B cell (primary cell): ENCODE measurements around the gene SLC35A2. TPM values are rescaled to one million over a fixed set of nuclear protein-coding genes. Genes with fewer than 3 reads are reported as not detected.
A peak's percentile ranks its signal among the peaks of the same experiment; 100 is the strongest.

ENCODE experiments used
- ATAC-seq: fragments of 200-7000 bp; cut with Tn5 transposase; one replicate; pipeline ENCODE4 v1.10.0; 2021; ENCODE audit warnings: low read depth, mild to moderate bottlenecking, moderate number of reproducible peaks, moderate library complexity
- CTCF ChIA-PET: fragments of 350-600 bp; sonication (Branson Sonifier 250); formaldehyde crosslinking; loops from one replicate; lab custom pipeline; 2021; ENCODE audit warnings: antibody characterized with exemption, inconsistent platforms; lab: Charles Lee
- POLR2A ChIA-PET: fragments of 350-600 bp; sonication (Branson Sonifier 250); formaldehyde crosslinking; loops from one replicate; lab custom pipeline; 2021; ENCODE audit warnings: antibody characterized with exemption; lab: Charles Lee
- DNase-seq: peaks from one replicate; pipeline ENCODE4 v3.0.0; 2013
- H2AFZ ChIP-seq: 2 replicates; pipeline ENCODE4 v1.6.1; 2012; ENCODE audit warnings: mild to moderate bottlenecking, low read depth, low read length; ENCODE audit not compliant: insufficient read depth, poor library complexity, severe bottlenecking
- H3K27ac ChIP-seq, 2 donors: 1 replicate in 1 of 2; 2 replicates in 1 of 2; pipeline ENCODE4 v1.5.1; 2012 to 2013; ENCODE audit warnings: low read length in 2 of 2, mild to moderate bottlenecking in 2 of 2, moderate library complexity in 1 of 2
- H3K27me3 ChIP-seq, 4 experiments: fragments of 200-600 bp in 1 of 4; sonication (generic) in 1 of 4; replicated peaks in 1 of 4; 1 replicate in 2 of 4; 2 replicates in 2 of 4; pipeline versions ENCODE4 v1.6.1 to v1.7.0; 2013 to 2016; ENCODE audit warnings: low read length in 3 of 4, mild to moderate bottlenecking in 2 of 4, mixed read lengths in 1 of 4, moderate library complexity in 1 of 4; ENCODE audit not compliant: insufficient read depth in 4 of 4, control insufficient read depth in 3 of 4; ENCODE audit errors: control extremely low read depth in 1 of 4
- H3K36me3 ChIP-seq, 2 experiments: replicated peaks in 1 of 2; 1 replicate in 1 of 2; 2 replicates in 1 of 2; pipeline versions ENCODE4 v1.6.1 to v1.7.1; 2013; ENCODE audit warnings: low read length in 1 of 2; ENCODE audit not compliant: insufficient read depth in 2 of 2, control insufficient read depth in 1 of 2; ENCODE audit errors: control extremely low read depth in 1 of 2, extremely low read depth in 1 of 2
- H3K4me1 ChIP-seq, 2 donors: fragments of 200-600 bp in 1 of 2; sonication (generic) in 1 of 2; 1 replicate in 1 of 2; 2 replicates in 1 of 2; pipeline versions ENCODE4 v1.5.1 to v1.6.1; 2013 to 2017; ENCODE audit warnings: low read length in 2 of 2; ENCODE audit not compliant: control insufficient read depth in 2 of 2, insufficient read depth in 2 of 2
- H3K4me2 ChIP-seq: replicated peaks from 2 replicates; pipeline ENCODE3; 2012; ENCODE audit warnings: mild to moderate bottlenecking, low read depth, low read length; ENCODE audit not compliant: poor library complexity, severe bottlenecking
- H3K4me3 ChIP-seq, 5 experiments: fragments of 200-600 bp in 1 of 5; sonication (generic) in 1 of 5; 1 replicate in 3 of 5; 2 replicates in 2 of 5; pipeline versions ENCODE4 v1.5.1 to v1.7.0; 2011 to 2016; ENCODE audit warnings: low read length in 4 of 5, mild to moderate bottlenecking in 4 of 5, low read depth in 2 of 5, control low read depth in 1 of 5, moderate library complexity in 1 of 5; ENCODE audit not compliant: insufficient read depth in 1 of 5; ENCODE audit errors: control extremely low read depth in 1 of 5, extremely low read depth in 1 of 5
- H3K79me2 ChIP-seq: fragments of 200-600 bp; sonication (generic); one replicate; pipeline ENCODE4 v1.6.0; 2016; ENCODE audit warnings: low read length; ENCODE audit not compliant: control insufficient read depth, insufficient read depth
- H3K9ac ChIP-seq: fragments of 200-600 bp; sonication (generic); 2 replicates; pipeline ENCODE4 v1.6.1; 2017; ENCODE audit warnings: mild to moderate bottlenecking, low read length, moderate library complexity
- H3K9me3 ChIP-seq, 3 donors: one replicate each; pipeline versions ENCODE4 v1.6.1 to v1.7.1; 2013; ENCODE audit warnings: low read length in 2 of 3; ENCODE audit not compliant: control insufficient read depth in 2 of 3, insufficient read depth in 1 of 3; ENCODE audit errors: control extremely low read depth in 1 of 3
- H4K20me1 ChIP-seq: 2 replicates; pipeline ENCODE4 v1.6.0; 2012; ENCODE audit warnings: mild to moderate bottlenecking, low read length; ENCODE audit not compliant: insufficient read depth, control insufficient read depth, poor library complexity, severe bottlenecking
- H3K27ac Mint-ChIP-seq: one replicate; pipeline ENCODE4 v1.8.0; 2021; ENCODE audit warnings: mixed read lengths
- H3K27me3 Mint-ChIP-seq: one replicate; pipeline ENCODE4 v1.8.0; 2021; ENCODE audit warnings: mixed read lengths
- H3K4me1 Mint-ChIP-seq: one replicate; pipeline ENCODE4 v1.8.0; 2021; ENCODE audit warnings: mixed read lengths
- H3K4me3 Mint-ChIP-seq: one replicate; pipeline ENCODE4 v1.8.0; 2021; ENCODE audit warnings: mixed read lengths
- H3K9me3 Mint-ChIP-seq: one replicate; pipeline ENCODE4 v1.8.0; 2022; ENCODE audit warnings: mixed read lengths; ENCODE audit not compliant: insufficient read depth
- CTCF ChIP-seq: fragments of 200-600 bp; IDR thresholded peaks from one replicate; pipeline ENCODE4 v1.8.0; 2022; ENCODE audit warnings: antibody characterized with exemption, mild to moderate bottlenecking
- EZH2 ChIP-seq: IDR thresholded peaks from 2 replicates; pipeline ENCODE4 v1.6.1; 2012; ENCODE audit warnings: borderline replicate concordance, low read depth, mild to moderate bottlenecking, moderate library complexity, low read length; ENCODE audit not compliant: insufficient read depth, poor library complexity, severe bottlenecking
- WGBS: methylation state at CpG from one replicate; pipeline ENCODE4 v1.1.5; 2013; ENCODE audit warnings: missing lambda C conversion rate; ENCODE audit not compliant: insufficient coverage; 5-methylcytosine and 5-hydroxymethylcytosine counted together
- intact Hi-C: fragments of 100-400 bp; cut with micrococcal nuclease; formaldehyde crosslinking; loops from one replicate; pipeline ENCODE4 v1.10.0; 2022
- polyA plus RNA-seq: library from polyadenylated mRNA; depleted of rRNA; stranded (reverse); fragments of >200 nt; gene quantifications from 2 replicates; pipeline ENCODE4 v1.2.3, GENCODE V29; 2012
- total RNA-seq, 2 donors: library from RNA; stranded (reverse); fragments of 120-200 nt in 1 of 2; gene quantifications; 1 replicate in 1 of 2; 2 replicates in 1 of 2; pipeline versions ENCODE4 v1.2.3 to v1.2.4, GENCODE V29; 2013 to 2022

Gene SLC35A2
- total and polyA plus RNA-seq, 2 donors (not counting 1 experiment from before 2014, with no cell fraction given) = 19.1 to 22.0 TPM

- POLR2A ChIA-PET = interaction anchor here (0.6 to 5.9 kb wide), 3 partner anchors 21 to 41 kb away, joined by 5 to 101 read pairs (median 8); no protein-coding TSS in a partner anchor
- H3K27ac ChIP-seq = peak overlapping the region; percentile 84
- DNase-seq = peak; percentile 92
- H3K4me1 ChIP-seq = peaks cover 34 to 56% of the 10 kb centered on the region in 2 donors
- H3K36me3 ChIP-seq = peaks cover 0 to 44% of the 10 kb centered on the region in 2 experiments
- peak overlapping the region; percentile 98 for H3K4me3 Mint-ChIP-seq
- H2AFZ ChIP-seq = no peak overlapping the region
- CTCF ChIA-PET = interaction anchor here (0.7 to 2.6 kb wide), 5 partner anchors 20 to 269 kb away, joined by 3 to 23 read pairs (median 5); no protein-coding TSS in a partner anchor
- TF ChIP-seq EZH2 (no peak), CTCF (peak; percentile 74)
- WGBS = 8% methylated on average over 19 of the region's 27 CpGs
- peak overlapping the region; percentile 90 for H3K9ac ChIP-seq
- H3K9me3 ChIP-seq = no peaks in the 10 kb centered on the region
- H4K20me1 ChIP-seq = peaks cover 53% of the 10 kb centered on the region
- H3K79me2 ChIP-seq = peaks cover 55% of the 10 kb centered on the region
- intact Hi-C loops = loop anchor here (1.0 to 10.0 kb wide), 5 partner anchors 20 to 1703 kb away; partner anchors contain the start of genes CDK16, ELK1, PLP2 and UXT
- no peaks in the 10 kb centered on the region for H3K27me3 ChIP-seq
- ATAC-seq = peak; percentile 46
- H3K9me3 Mint-ChIP-seq = no peaks in the 10 kb centered on the region
- peaks cover 51% of the 10 kb centered on the region for H3K4me1 Mint-ChIP-seq
- H3K27ac Mint-ChIP-seq = peak overlapping the region; percentile 96
- no peaks in the 10 kb centered on the region for H3K27me3 Mint-ChIP-seq
- H3K4me2 ChIP-seq = peak overlapping the region; percentile 76
- peak overlapping the region; percentile 67 to 94 (median 86) for H3K4me3 ChIP-seq
Observed at GRCh38 chrX:48917139-48918001, 5.9 kb upstream of the SLC35A2 start.
